A549 (cell line): Measurements from ENCODE around the gene PEAK3. TPM values are rescaled to one million over a fixed set of nuclear protein-coding genes. Genes with fewer than 3 reads are reported as not detected.

Experiments used
- ATAC-seq, 2 experiments: fragments of 200-7000 bp in 1 of 2; fragments of >200 bp in 1 of 2; cut with Nextera tagmentation in 1 of 2; cut with Tn5 transposase in 1 of 2; 3 replicates each; pipeline versions ENCODE4 v1.8.0 to v1.9.1; 2018 to 2020; ENCODE audit warnings: mild to moderate bottlenecking in 1 of 2, moderate library complexity in 1 of 2
- CTCF ChIA-PET: fragments of 300-600 bp; sonication (Branson Sonifier 250); formaldehyde crosslinking; extraction: SDS; loops from one replicate; lab custom pipeline; 2021; ENCODE audit warnings: antibody characterized with exemption, inconsistent platforms; lab: Yijun Ruan, JAX
- POLR2A ChIA-PET: fragments of 350-600 bp; formaldehyde crosslinking; extraction: SDS; loops from one replicate; lab custom pipeline; 2021; ENCODE audit warnings: antibody characterized with exemption, inconsistent platforms; lab: Yijun Ruan, JAX
- DNase-seq, 2 experiments: peaks; one replicate each; pipeline versions ENCODE4 v3.0.0 to v3.0.0-alpha.2; 2011 to 2016; ENCODE audit warnings: low read depth in 1 of 2, low spot score in 1 of 2
- FAIRE-seq: peaks from 2 replicates; lab custom pipeline; 2011; peaks lifted over from hg19 to GRCh38; lab: Jason Lieb, UNC
- H3K27ac ChIP-seq, 2 experiments: fragments of >200 bp; sonication (Bioruptor Twin); formaldehyde crosslinking; 3 replicates each; pipeline ENCODE4 v1.5.1; 2016 to 2017
- H3K4me1 ChIP-seq: fragments of >200 bp; sonication (Bioruptor Twin); formaldehyde crosslinking; 3 replicates; pipeline ENCODE4 v1.6.1; 2016
- H3K4me2 ChIP-seq: fragments of >200 bp; sonication (Bioruptor Twin); formaldehyde crosslinking; 3 replicates; pipeline ENCODE4 v1.6.1; 2016
- H3K4me3 ChIP-seq: fragments of >200 bp; sonication (Bioruptor Twin); formaldehyde crosslinking; 3 replicates; pipeline ENCODE4 v1.5.1; 2016
- H3K9me3 ChIP-seq: fragments of >200 bp; sonication (Bioruptor Twin); formaldehyde crosslinking; 3 replicates; pipeline ENCODE4 v1.6.1; 2016
- BCL3 ChIP-seq: fragments of >200 bp; sonication (Bioruptor Twin); formaldehyde crosslinking; IDR thresholded peaks from 3 replicates; pipeline ENCODE4 v1.6.1; 2016
- CBX2 ChIP-seq: fragments of 200-600 bp; sonication (generic); IDR thresholded peaks from 2 replicates; pipeline ENCODE4 v1.6.1; 2016; ENCODE audit warnings: low read depth, mild to moderate bottlenecking, borderline replicate concordance
- FOSB ChIP-seq: fragments of 250-450 bp; sonication (Bioruptor Pico); IDR thresholded peaks from 2 replicates; pipeline ENCODE4 v1.5.0; 2020; ENCODE audit warnings: mild to moderate bottlenecking, moderate library complexity
- GATA3 ChIP-seq: IDR thresholded peaks from 2 replicates; pipeline ENCODE4 v1.6.1; 2012; ENCODE audit warnings: borderline replicate concordance
- KDM1A ChIP-seq: fragments of 200-600 bp; sonication (generic); IDR thresholded peaks from 2 replicates; pipeline ENCODE4 v1.6.1; 2016; ENCODE audit warnings: low read depth, mild to moderate bottlenecking
- MAX ChIP-seq: IDR thresholded peaks from 2 replicates; pipeline ENCODE4 v1.6.1; 2012
- MAZ ChIP-seq: fragments of 150-350 bp; IDR thresholded peaks from 2 replicates; pipeline ENCODE4 v1.6.1; 2014; ENCODE audit warnings: antibody characterized with exemption, low read depth, low read length, borderline replicate concordance
- PHF8 ChIP-seq: fragments of 200-600 bp; sonication (generic); IDR thresholded peaks from 2 replicates; pipeline ENCODE4 v1.6.1; 2016; ENCODE audit warnings: low read depth, mild to moderate bottlenecking, antibody characterized with exemption, moderate library complexity, borderline replicate concordance
- POLR2A ChIP-seq: IDR thresholded peaks from 2 replicates; pipeline ENCODE4 v1.6.1; 2012; ENCODE audit warnings: mild to moderate bottlenecking, low read length
- RARB ChIP-seq: fragments of 250-450 bp; sonication (Bioruptor Pico); IDR thresholded peaks from 2 replicates; pipeline ENCODE4 v1.8.0; 2021; ENCODE audit warnings: mild to moderate bottlenecking, moderate library complexity
- RNF2 ChIP-seq: fragments of 200-600 bp; sonication (generic); IDR thresholded peaks from 2 replicates; pipeline ENCODE4 v1.6.1; 2016; ENCODE audit warnings: low read depth, mild to moderate bottlenecking, antibody characterized with exemption, moderate library complexity, borderline replicate concordance
- ZFP36 ChIP-seq: fragments of 450-650 bp; IDR thresholded peaks from 2 replicates; pipeline ENCODE4 v1.6.1; 2014; ENCODE audit warnings: borderline replicate concordance; ENCODE audit not compliant: partially characterized antibody
- WGBS: methylation state at CpG from one replicate; pipeline ENCODE4 v1.1.6; 2017; ENCODE audit errors: missing lambda C conversion rate; 5-methylcytosine and 5-hydroxymethylcytosine counted together
- polyA plus RNA-seq, 4 experiments: library from polyadenylated mRNA; depleted of rRNA in 3 of 4; stranded (reverse); fragments of >200 nt; fragmentation: RNase III in 1 of 4; extraction: RNeasy Plus Mini Kit Qiagen cat#74134 plus additional on column Dnase treatment in 1 of 4; gene quantifications; 2 replicates in 3 of 4; 3 replicates in 1 of 4; pipeline ENCODE4 v1.2.3, GENCODE V29; 2011 to 2017
- TF ChIP-seq, protein P1 (sequence below): fragments of 200-600 bp; sonication (generic); IDR thresholded peaks from 2 replicates; pipeline ENCODE4 v1.6.1; 2016; ENCODE audit warnings: antibody characterized with exemption, mild to moderate bottlenecking, moderate library complexity
- TF ChIP-seq, protein P2 (sequence below): fragments of 450-650 bp; IDR thresholded peaks from 2 replicates; pipeline ENCODE4 v1.6.1; 2014; ENCODE audit warnings: antibody characterized with exemption

PEAK3 gene
- polyA plus RNA-seq, 2 of the 4 experiments (the other 2 are of a cell fraction): not detected

- H3K4me3 ChIP-seq: no peak overlapping the region
- POLR2A ChIA-PET: no interaction called here
- no peak overlapping the region for H3K4me2 ChIP-seq
- no peaks in the 10 kb centered on the region for H3K9me3 ChIP-seq
- DNase-seq (no peak), FAIRE-seq (no peak), ATAC-seq (no peak)
- H3K27ac ChIP-seq: no peak overlapping the region
- no peaks in the 10 kb centered on the region; the same call in 2 of the 3 replicates for H3K4me1 ChIP-seq
- CTCF ChIA-PET: interaction anchor here (1.0 to 1.6 kb wide), 3 partner anchors 26 to 74 kb away, joined by 3 read pairs; no protein-coding TSS in a partner anchor
- TF ChIP-seq KDM1A (no peak), CBX2 (no peak), BCL3 (no peak), MAZ (no peak), RNF2 (no peak), FOSB (CRISPR knock-in tag) (no peak), GATA3 (no peak), RARB (CRISPR knock-in tag) (no peak), MAX (no peak), ZFP36 (no peak)
- TF ChIP-seq, protein P1, sequence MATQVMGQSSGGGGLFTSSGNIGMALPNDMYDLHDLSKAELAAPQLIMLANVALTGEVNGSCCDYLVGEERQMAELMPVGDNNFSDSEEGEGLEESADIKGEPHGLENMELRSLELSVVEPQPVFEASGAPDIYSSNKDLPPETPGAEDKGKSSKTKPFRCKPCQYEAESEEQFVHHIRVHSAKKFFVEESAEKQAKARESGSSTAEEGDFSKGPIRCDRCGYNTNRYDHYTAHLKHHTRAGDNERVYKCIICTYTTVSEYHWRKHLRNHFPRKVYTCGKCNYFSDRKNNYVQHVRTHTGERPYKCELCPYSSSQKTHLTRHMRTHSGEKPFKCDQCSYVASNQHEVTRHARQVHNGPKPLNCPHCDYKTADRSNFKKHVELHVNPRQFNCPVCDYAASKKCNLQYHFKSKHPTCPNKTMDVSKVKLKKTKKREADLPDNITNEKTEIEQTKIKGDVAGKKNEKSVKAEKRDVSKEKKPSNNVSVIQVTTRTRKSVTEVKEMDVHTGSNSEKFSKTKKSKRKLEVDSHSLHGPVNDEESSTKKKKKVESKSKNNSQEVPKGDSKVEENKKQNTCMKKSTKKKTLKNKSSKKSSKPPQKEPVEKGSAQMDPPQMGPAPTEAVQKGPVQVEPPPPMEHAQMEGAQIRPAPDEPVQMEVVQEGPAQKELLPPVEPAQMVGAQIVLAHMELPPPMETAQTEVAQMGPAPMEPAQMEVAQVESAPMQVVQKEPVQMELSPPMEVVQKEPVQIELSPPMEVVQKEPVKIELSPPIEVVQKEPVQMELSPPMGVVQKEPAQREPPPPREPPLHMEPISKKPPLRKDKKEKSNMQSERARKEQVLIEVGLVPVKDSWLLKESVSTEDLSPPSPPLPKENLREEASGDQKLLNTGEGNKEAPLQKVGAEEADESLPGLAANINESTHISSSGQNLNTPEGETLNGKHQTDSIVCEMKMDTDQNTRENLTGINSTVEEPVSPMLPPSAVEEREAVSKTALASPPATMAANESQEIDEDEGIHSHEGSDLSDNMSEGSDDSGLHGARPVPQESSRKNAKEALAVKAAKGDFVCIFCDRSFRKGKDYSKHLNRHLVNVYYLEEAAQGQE: no peak
- 94% methylated on average over 31 of the region's 45 CpGs for WGBS
Measured at GRCh38 chr19:2229103-2230032, 52.6 kb downstream of the PEAK3 start.

GRCh38 chr19:2228157-2229030 lies 53.6 kb downstream of the PEAK3 start:
- Histone ChIP-seq H3K4me1 (no peaks in the 10 kb centered on the region; the same call in 2 of the 3 replicates), H3K4me2 (no peak overlapping the region), H3K9me3 (no peaks in the 10 kb centered on the region), H3K4me3 (no peak overlapping the region), H3K27ac (no peak overlapping the region)
- TF ChIP-seq PHF8 (no peak), MAZ (no peak), POLR2A (no peak)
- TF ChIP-seq, protein P2, sequence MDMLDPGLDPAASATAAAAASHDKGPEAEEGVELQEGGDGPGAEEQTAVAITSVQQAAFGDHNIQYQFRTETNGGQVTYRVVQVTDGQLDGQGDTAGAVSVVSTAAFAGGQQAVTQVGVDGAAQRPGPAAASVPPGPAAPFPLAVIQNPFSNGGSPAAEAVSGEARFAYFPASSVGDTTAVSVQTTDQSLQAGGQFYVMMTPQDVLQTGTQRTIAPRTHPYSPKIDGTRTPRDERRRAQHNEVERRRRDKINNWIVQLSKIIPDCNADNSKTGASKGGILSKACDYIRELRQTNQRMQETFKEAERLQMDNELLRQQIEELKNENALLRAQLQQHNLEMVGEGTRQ: no peak
- no peak for DNase-seq
- 97% methylated on average over 30 of the region's 48 CpGs for WGBS
- no peak for FAIRE-seq
- ATAC-seq: no peak; a peak in 1 of 6 replicates
- ChIA-PET CTCF (interaction anchor here (1.0 to 1.6 kb wide), 3 partner anchors 7 to 73 kb away, joined by 3 to 5 read pairs (median 3); partner anchors contain the start of gene PLEKHJ1), POLR2A (no interaction called here)
